WI38 (cell line): ENCODE data around the gene DSTN.

Source experiments
- H3K4me3 ChIP-seq: 2 replicates; pipeline ENCODE4 v1.5.1; 2011; ENCODE audit warnings: low read depth, mild to moderate bottlenecking, control low read depth, low read length
- CTCF ChIP-seq: IDR thresholded peaks from 2 replicates; pipeline ENCODE4 v1.5.1; 2012; ENCODE audit warnings: low read depth, mild to moderate bottlenecking, control low read depth, low read length

DSTN gene

DNA sequence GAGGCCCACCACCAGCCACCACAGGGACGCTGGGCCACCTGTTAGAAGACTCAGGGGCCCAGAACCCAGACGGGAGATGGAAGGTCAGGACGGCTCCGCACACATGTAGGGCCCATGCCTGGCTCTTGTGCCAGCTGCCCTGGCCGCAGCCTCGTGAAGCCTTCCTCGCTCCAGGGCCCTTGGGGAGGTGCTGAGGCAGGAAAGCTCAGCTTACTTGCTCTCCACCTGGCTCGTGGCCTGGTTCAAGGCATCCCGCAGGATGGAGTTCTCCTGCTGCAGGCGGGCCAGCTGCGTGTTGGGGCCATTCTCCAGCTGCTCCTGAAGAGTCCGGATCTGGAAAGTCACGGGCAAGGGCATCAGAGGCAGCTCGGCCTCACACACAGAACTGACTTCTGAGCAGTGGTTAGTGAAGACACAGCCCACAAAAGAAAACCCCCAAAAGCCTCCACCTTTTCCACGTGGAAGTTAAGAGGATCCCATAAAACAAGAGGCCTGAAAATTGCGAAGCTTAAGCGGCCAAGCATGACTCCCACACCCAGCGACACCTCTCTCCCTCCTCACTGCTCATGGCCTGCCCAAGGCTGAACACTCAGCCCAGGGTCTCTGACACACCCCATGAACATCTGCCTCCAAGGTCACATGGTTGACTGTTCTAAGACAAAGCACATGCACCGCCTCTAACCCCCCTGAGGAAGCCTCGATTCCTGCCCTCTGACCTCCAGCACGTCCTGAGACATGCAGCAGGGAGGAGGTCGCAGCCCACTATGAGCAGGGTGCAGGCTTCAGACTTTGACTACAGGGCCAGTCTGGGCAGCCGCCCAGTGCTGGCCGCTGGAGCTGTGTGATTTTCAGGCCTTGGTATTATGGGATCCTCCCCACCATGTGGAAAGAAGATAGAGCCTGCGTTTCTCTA is 65.7 kb downstream of the DSTN start:
- TF ChIP-seq CTCF = no peak
- H3K4me3 ChIP-seq = no peak overlapping the region

GRCh38 chr20:17636523-17637412 is 66.9 kb downstream of the DSTN start:
- no peak for TF ChIP-seq CTCF
- H3K4me3 ChIP-seq = no peak overlapping the region

DNA sequence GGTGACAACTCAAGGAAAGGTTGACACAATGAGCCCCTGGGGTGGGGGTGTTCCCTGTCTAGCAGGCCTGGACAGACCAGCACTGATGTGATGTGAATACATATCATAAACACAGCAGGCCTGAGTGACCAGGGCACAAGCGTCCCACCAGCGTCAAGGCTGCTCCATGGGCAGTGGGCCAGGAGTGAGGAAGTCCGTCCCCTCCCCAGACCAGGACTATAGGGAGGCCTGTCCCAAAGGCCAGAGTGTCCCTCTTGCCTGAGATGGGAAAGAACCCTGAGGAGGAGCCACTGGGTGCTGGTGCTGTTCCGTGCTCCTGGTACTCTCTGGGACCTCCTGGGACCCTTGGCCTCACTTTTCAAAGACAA is 67.5 kb downstream of the DSTN start:
- no peak for TF ChIP-seq CTCF
- H3K4me3 ChIP-seq = no peak overlapping the region

GRCh38 chr20:17637985-17638640 is 68.2 kb downstream of the DSTN start:
- no peak overlapping the region for H3K4me3 ChIP-seq
- no peak for TF ChIP-seq CTCF

DNA sequence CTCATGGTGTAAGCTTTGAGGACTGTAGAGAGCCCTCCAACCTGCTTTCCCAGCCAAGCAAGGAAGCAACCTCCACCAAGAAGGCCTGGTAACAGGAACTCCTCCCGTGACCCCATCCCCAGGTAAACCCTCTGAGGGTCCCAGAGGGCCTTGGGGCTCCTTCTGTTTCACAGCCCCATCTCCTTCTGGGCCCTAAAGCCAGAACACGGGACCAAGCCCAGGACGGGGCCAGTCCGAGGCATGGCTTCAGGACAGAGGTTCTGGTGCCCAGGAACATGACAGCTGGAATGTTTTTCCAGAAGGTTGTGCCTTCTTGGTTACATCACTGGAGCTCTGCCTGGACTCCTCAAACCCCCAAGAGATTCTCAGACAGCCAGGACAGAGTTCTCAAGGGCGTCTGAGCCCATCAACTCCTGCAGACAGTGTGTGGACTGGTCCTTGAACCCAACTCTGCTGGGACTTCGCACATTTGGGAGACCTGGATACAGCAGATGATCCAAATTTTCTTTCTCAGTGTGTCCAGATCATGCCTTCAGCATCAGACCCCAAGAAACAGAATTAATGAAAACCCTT is 69.0 kb downstream of the DSTN start:
- H3K4me3 ChIP-seq = no peak overlapping the region
- TF ChIP-seq CTCF = no peak

DNA sequence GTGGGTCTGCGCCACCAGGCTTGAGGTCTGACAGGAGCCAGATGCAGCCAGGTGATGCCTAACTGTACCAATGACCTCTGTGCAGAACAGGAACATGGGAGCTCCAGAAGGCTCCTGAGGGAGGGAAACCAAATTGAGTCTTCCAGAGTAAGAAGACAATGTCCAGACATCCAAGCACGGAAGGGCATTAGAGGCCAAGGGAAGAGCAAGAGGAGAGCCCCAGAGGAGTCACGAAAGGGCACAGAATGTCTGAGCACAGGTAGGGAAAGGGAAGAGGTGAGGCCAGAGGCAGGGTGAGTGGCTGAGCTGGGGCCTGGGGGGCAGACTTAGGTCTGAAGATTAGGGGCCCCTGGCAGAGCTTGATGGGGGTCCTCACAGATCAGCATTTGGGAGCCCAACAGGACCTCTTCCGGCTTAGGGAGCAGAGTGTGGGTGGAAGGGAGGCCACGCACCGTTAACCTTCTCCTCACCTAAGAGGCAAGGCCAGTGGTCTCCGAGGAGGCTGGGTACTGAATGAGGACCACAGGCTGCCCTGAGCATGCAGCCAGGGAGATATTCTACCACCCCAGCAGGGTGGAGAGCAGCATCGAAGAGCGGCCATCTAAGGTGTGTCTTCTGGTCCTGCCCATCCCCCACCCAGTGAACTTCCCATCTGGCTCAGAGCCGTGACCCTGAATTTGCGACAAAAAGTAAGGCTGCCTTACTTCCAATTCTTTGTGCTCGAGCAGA is 70.4 kb downstream of the DSTN start:
- TF ChIP-seq CTCF = no peak

More for the DNA sequence above, 70.4 kb downstream of the DSTN start:
- no peak overlapping the region for H3K4me3 ChIP-seq
